Suprapubic skin (tissue), 4 donors: Measurements from ENCODE around the gene CAMSAP1. TPM values are rescaled to one million over a fixed set of nuclear protein-coding genes. Genes with fewer than 3 reads are reported as not detected.

Experiments used
- DNase-seq, 2 donors: peaks; one replicate each; pipeline ENCODE4 v3.0.0-alpha.2; 2019; ENCODE audit warnings: low spot score in 2 of 2
- H3K27ac ChIP-seq: fragments of 200-600 bp; sonication (generic); one replicate; pipeline ENCODE4 v1.5.1; 2019
- H3K27me3 ChIP-seq: fragments of 200-600 bp; sonication (generic); one replicate; pipeline ENCODE4 v1.5.1; 2019
- H3K36me3 ChIP-seq: fragments of 200-600 bp; sonication (generic); one replicate; pipeline ENCODE4 v1.5.1; 2019
- H3K4me1 ChIP-seq: fragments of 200-600 bp; sonication (generic); one replicate; pipeline ENCODE4 v1.5.1; 2019
- H3K4me3 ChIP-seq: fragments of 200-600 bp; sonication (generic); one replicate; pipeline ENCODE4 v1.5.1; 2019; ENCODE audit warnings: mild to moderate bottlenecking
- H3K9me3 ChIP-seq: fragments of 200-600 bp; sonication (generic); one replicate; pipeline ENCODE4 v1.5.1; 2019
- CTCF ChIP-seq, 2 donors: fragments of 200-600 bp in 1 of 2; fragments of 450-650 bp in 1 of 2; sonication (generic) in 1 of 2; IDR thresholded peaks; one replicate each; pipeline ENCODE4 v1.5.1; 2016 to 2019; ENCODE audit warnings: antibody characterized with exemption in 2 of 2, mild to moderate bottlenecking in 1 of 2, moderate library complexity in 1 of 2
- EP300 ChIP-seq: sonication (generic); formaldehyde crosslinking; IDR thresholded peaks from one replicate; pipeline ENCODE4 v1.6.1; 2017; ENCODE audit warnings: antibody characterized with exemption
- POLR2A ChIP-seq, 2 donors: fragments of 450-650 bp; IDR thresholded peaks; one replicate each; pipeline ENCODE4 v1.6.1; 2017; ENCODE audit warnings: antibody characterized with exemption in 2 of 2, mild to moderate bottlenecking in 2 of 2, moderate library complexity in 2 of 2
- POLR2AphosphoS5 ChIP-seq, 3 donors: sonication (generic); formaldehyde crosslinking; IDR thresholded peaks; one replicate each; pipeline ENCODE4 v1.6.1; 2017; ENCODE audit warnings: antibody characterized with exemption in 3 of 3
- WGBS: methylation state at CpG from one replicate; pipeline ENCODE4 v1.1.5; 2018; 5-methylcytosine and 5-hydroxymethylcytosine counted together
- total RNA-seq, 4 donors: library from RNA; depleted of rRNA; stranded (reverse); fragments of >200 nt; gene quantifications; one replicate each; pipeline ENCODE4 v1.1.0, GENCODE V29; 2016

The CAMSAP1 gene
- total RNA-seq, 4 donors from 2014 or later = 42.0 to 58.3 (median 54.9) TPM

GRCh38 chr9:135933114-135933513, 25.8 kb upstream of the CAMSAP1 start:
- no peak overlapping the region for H3K4me3 ChIP-seq
- 91% methylated on average over 13 of the region's 13 CpGs for WGBS
- peaks cover 77% of the 10 kb centered on the region for H3K36me3 ChIP-seq

GRCh38 chr9:135932656-135933055, 25.3 kb upstream of the CAMSAP1 start:
- Histone ChIP-seq H3K4me3 (no peak overlapping the region), H3K4me1 (peaks cover 9% of the 10 kb centered on the region), H3K27me3 (no peaks in the 10 kb centered on the region), H3K9me3 (no peaks in the 10 kb centered on the region), H3K36me3 (peaks cover 72% of the 10 kb centered on the region), H3K27ac (no peak overlapping the region)
- TF ChIP-seq POLR2AphosphoS5 (IDR thresholded peaks at IDR 0.05) = no peak
- 95% methylated on average over 18 of the region's 18 CpGs for WGBS
- no peak for DNase-seq

More at GRCh38 chr9:135933114-135933513, 25.8 kb upstream of the CAMSAP1 start:
- H3K9me3 ChIP-seq = no peaks in the 10 kb centered on the region
- DNase-seq = no peak
- TF ChIP-seq POLR2AphosphoS5 (IDR thresholded peaks at IDR 0.05) = no peak
- TF ChIP-seq CTCF (IDR thresholded peaks at IDR 0.05) = no peak
- TF ChIP-seq EP300 = no peak
- no peak for TF ChIP-seq POLR2A (IDR thresholded peaks at IDR 0.05)
- H3K27ac ChIP-seq = no peak overlapping the region
- peaks cover 5% of the 10 kb centered on the region for H3K4me1 ChIP-seq
- H3K27me3 ChIP-seq = no peaks in the 10 kb centered on the region

- no peaks in the 10 kb centered on the region for H3K27me3 ChIP-seq
- 84% methylated on average over 21 of the region's 31 CpGs for WGBS
- H3K27ac ChIP-seq = no peak overlapping the region
- DNase-seq = peak in 1 of 2 donors; percentile 76
- no peaks in the 10 kb centered on the region for H3K9me3 ChIP-seq
- no peak overlapping the region for H3K4me3 ChIP-seq
- H3K4me1 ChIP-seq = peaks cover 22% of the 10 kb centered on the region
- TF ChIP-seq POLR2AphosphoS5 (IDR thresholded peaks at IDR 0.05) (no peak), POLR2A (IDR thresholded peaks at IDR 0.05) (no peak), CTCF (IDR thresholded peaks at IDR 0.05) (no peak), EP300 (no peak)
- peaks cover 61% of the 10 kb centered on the region for H3K36me3 ChIP-seq
These were observed 24.0 kb upstream of the CAMSAP1 start for GRCh38 chr9:135931349-135931820.

GRCh38 chr9:135930446-135931345, 23.4 kb upstream of the CAMSAP1 start:
- Histone ChIP-seq H3K9me3 (no peaks in the 10 kb centered on the region), H3K4me1 (peaks cover 24% of the 10 kb centered on the region), H3K27ac (no peak overlapping the region), H3K4me3 (no peak overlapping the region), H3K27me3 (no peaks in the 10 kb centered on the region), H3K36me3 (peaks cover 55% of the 10 kb centered on the region)
- peak in 1 of 2 donors; percentile 53 for DNase-seq
- 94% methylated on average over 19 of the region's 33 CpGs for WGBS
- TF ChIP-seq CTCF (IDR thresholded peaks at IDR 0.05) = no peak
- no peak for TF ChIP-seq POLR2AphosphoS5 (IDR thresholded peaks at IDR 0.05)
- TF ChIP-seq EP300 = no peak
- TF ChIP-seq POLR2A (IDR thresholded peaks at IDR 0.05) = no peak

- Histone ChIP-seq H3K27me3 (no peaks in the 10 kb centered on the region), H3K27ac (no peak overlapping the region), H3K4me1 (peaks cover 24% of the 10 kb centered on the region), H3K9me3 (no peaks in the 10 kb centered on the region), H3K36me3 (peaks cover 46% of the 10 kb centered on the region), H3K4me3 (no peak overlapping the region)
- WGBS = 100% methylated on average over 1 of the region's 21 CpGs
- DNase-seq = no peak
- no peak for TF ChIP-seq CTCF (IDR thresholded peaks at IDR 0.05)
- TF ChIP-seq POLR2A (IDR thresholded peaks at IDR 0.05) = no peak
- no peak for TF ChIP-seq EP300
- no peak for TF ChIP-seq POLR2AphosphoS5 (IDR thresholded peaks at IDR 0.05)
These were observed 22.5 kb upstream of the CAMSAP1 start for GRCh38 chr9:135929656-135930445.
